ENCODE data around the gene BCAN.
"Not testable (repeated sequence)": the region's sequence is repeated elsewhere in the genome, so short reads cannot be mapped to it uniquely, and the experiment has no call there.

BCAN gene

GRCh38 chr1:156619582-156619955, 22.3 kb upstream of the BCAN start:
- no peak for DNase-seq

DNA sequence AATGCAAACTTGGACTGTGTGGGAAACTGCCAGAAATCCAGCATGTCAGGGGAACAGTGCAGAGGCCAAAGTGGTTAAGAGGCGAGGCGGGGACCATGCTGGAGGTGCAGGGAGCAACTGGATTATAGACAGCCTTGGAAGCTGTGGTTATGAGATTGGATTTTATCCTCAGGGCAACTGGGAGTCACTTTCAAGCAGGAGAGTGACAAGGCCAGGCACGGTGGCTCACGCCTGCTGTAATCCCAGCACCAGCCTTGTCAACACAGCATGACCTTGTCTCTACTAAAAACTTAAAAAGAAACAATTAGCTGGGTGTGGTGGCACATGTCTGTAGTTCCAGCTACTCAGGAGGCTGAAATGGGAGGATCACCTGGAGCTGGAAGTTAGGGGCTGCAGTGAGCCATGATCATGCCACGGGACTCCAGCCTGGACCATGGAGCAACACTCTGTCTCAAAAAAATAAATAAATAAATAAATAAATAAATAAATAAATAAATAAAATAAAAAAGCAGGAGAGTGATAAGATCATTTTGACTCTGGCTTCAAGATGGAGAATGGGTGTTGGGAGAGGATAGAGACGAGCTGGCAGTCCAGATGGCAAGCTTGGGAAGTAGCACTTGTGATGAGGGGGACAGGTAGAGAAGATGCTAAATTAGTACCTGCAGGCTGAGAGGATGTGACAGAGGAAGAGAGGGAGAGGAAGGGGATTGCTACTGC, 19.2 kb upstream of the BCAN start:
- no peak for DNase-seq

GRCh38 chr1:156623946-156624813, 17.7 kb upstream of the BCAN start:
- DNase-seq: peak; percentile 48

- no peak for DNase-seq
Observed at GRCh38 chr1:156624814-156625435, 17.0 kb upstream of the BCAN start.

GRCh38 chr1:156625436-156626078, 16.4 kb upstream of the BCAN start:
- DNase-seq: peak; percentile 14

DNA sequence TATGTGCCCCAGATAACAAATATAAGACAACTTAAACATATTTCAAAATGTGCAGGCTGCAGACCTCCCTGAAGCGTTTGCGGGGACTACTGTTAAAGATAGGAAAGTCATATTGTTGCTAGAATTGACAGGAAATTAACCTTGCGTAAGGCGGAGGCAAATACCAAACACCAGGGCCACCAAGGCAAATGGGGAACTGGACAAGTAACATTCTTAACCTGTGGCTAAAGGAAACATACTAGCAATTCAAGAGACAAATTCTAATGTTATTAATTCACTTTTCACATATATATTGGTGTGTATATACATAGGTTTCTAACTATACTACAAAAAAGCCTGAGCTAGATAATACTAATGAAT, 15.9 kb upstream of the BCAN start:
- no peak for DNase-seq

- peak; percentile 47 for DNase-seq
Observed at GRCh38 chr1:156627313-156627880, 14.5 kb upstream of the BCAN start.

GRCh38 chr1:156629823-156630449, 12.0 kb upstream of the BCAN start:
- no peak for DNase-seq

- not testable (repeated sequence) for DNase-seq
Observed at GRCh38 chr1:156631152-156631551, 10.8 kb upstream of the BCAN start.

DNA sequence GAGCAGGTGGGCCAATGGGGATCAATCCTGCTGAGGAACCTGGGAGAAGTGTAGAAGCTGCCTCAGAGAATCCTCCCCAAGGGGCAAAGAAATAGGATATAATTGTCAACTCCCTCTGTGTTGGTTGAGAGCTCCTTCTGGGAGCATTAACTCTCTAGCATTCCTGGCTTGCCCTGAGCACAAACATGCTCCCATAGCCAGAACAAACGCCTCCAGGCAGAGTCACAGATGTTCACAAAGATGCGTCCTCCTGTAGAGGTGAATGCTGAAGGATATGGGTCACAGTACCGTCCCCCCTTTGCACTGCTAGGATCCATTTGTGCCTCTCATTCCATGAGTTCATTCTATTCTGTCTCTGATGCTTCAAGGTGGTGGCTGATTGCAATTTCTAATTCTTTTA, 9.6 kb upstream of the BCAN start:
- DNase-seq: no peak

- no peak for DNase-seq
Observed at GRCh38 chr1:156638189-156638985, 3.5 kb upstream of the BCAN start.

DNA sequence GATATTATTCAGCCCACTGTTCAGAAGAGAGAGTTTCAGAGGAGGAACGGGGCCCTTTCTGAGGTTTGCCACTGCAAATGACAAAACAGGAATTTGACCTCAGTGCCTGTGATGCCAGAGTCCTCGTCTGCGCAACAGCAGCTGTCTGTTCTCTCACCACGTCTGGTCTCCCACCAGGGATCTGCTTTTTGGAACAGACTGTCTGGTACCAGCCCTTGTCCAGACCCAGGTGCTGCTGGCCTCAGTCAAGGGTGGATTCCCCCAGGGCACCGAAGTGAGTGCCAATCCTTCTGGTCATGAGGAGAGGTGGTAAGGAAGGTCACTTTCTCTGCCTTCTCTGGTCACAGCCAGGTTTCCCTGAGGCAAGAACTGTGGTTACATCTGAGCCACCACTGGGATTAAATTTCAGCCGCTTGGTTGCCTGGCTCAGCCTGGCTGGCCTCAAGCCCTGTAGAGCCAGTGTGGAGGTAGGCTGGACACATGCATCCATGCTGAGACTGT, 2.3 kb upstream of the BCAN start:
- DNase-seq: no peak

DNA sequence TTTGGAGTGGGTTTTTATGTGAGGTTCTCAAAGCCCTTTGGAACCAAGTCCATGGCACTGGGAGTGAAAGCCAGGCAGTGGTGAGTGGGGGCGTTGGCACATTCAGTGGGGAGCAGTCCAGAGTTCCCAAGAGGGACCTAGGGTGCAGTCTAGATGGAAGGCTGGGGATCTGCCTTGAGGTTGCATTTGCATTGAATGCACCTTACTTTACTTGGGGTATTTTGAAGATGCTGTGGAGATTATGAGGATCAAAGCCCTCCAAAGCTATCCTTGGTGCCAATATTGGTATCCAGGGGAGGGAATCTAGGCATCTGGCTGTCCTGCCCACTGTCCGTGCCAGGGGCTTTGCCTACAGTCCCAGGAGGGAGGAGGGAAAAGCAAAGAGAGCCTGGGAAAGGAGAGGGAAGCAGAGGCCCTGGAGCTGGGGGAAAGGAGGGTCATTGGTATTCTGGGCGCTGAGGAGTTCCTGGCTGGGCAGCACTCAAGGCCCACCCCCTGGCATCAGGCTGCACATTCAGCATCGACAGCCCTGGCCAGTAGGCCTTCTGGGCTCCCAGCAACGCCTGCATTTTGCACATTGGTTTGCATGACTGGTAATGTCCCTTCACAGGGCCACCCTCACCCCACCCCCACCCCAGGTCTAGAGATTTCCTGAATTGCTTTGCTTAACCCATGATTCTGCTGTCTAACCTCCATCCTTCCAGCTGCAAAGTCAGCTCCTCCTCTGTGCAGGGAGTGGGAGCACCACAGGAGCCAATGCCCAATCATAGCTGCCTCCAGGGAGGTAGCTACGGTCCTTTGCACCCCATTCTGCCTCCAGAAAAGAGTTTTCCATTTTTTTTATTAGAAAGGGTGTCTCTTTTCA, 843 bp upstream of the BCAN start:
- no peak for DNase-seq

GRCh38 chr1:156642265-156643048, 540 bp downstream of the BCAN start:
- no peak for DNase-seq

DNA sequence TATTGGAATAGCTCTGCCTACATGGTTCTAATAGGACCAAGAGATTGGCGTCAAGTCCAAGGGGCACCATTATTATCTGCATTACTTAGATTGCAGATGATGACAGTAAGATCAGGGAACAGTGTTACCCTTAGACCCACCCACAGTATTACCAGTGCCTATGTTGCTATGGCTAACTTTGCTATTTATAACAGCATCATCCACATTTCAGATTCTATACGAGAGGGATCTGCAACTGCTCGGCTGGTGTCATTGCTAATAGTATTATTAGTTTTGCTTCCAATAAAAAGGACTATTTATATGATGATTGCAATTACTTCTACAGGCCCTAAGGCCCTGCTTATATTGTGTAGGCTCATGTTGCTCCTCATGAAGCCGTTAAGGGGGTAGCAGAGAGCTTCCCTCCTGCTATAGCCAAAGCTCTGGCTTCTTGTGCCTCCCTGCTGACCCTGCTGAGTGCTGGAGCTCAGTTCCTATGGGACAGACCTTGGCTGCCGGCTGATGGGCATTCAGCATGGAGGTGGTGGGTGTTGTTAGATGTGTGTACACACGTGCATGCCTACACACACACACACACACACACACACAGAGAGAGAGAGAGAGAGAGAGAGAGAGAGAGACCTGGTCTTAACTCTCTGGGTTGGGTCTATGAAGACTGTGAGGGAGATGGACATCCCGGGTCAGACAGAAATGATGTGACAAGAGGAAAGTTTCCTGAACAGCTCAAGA, 1.3 kb downstream of the BCAN start:
- no peak for DNase-seq

DNA sequence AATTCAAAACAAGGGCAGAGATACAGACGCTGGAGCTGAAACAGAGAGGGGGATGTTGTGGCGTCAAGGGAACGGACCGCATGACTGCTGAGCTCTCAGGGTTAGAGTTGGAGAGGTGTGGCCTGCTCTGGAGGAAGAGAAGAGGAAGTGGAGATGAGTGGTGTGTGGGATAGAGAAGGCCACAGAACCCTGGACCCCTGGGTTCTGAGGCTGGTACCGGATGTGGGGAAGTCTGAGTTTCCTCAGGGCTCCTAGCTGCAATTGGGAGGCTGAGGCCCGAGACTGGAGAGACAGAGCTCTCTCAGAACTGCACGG, 1.8 kb downstream of the BCAN start:
- DNase-seq: no peak

DNA sequence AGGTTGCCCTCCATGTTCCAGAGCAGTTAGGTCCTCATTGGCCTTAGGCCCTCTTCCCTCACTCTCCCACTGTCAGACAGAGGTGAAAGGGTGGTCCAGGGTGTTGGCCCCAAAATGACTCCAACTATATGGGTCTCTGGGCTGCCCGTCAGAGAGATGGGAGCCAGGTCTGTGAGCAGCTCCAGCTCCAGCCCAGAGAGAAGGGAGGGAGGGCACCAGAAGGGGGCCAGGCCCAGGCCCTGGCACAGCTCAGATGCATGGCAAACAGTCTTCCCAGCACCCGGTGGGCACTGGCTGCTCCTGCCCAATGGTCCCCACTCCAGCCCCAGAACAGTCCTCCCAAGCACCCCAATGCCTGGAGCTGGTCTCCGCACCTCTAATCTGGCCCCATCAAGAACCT, 2.2 kb downstream of the BCAN start:
- DNase-seq: no peak

DNA sequence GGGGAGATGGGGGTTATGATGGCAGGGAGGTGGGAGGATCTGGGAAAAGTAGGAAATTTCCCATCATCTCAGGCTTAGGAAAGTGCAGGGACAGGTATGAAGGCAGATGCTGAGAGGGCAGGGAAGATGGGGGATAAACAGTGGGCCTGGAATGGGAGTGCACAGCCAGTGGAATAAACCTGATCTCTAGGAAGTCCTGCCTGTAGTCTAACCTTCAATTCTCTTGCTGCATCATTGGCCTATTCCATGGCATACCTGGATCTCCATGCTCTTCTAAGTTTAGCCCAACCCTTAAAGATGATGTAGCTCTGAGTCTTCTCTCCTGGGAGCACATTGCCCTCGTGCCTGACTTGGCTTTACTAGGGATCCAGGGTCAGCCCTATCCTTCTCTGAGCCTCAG, 2.7 kb downstream of the BCAN start:
- DNase-seq: no peak

- no peak for DNase-seq
Observed at GRCh38 chr1:156645056-156645455, 3.1 kb downstream of the BCAN start.

All from fibroblast of skin of right biceps (primary cell).